NB4 (cell line): ENCODE data around the gene THSD4.

Experiments
- DNase-seq: peaks from one replicate; pipeline ENCODE4 v3.0.0; 2010; ENCODE audit warnings: low read depth
- H3K4me3 ChIP-seq: one replicate; pipeline ENCODE4 v1.5.1; 2011; ENCODE audit warnings: mild to moderate bottlenecking, low read depth, low read length, moderate library complexity
- MYC ChIP-seq: IDR thresholded peaks from 2 replicates; pipeline ENCODE4 v1.6.1; 2011; ENCODE audit warnings: low read depth, low read length
- POLR2A ChIP-seq: IDR thresholded peaks from 2 replicates; pipeline ENCODE4 v1.6.1; 2011; ENCODE audit warnings: mild to moderate bottlenecking; ENCODE audit not compliant: insufficient read length; ENCODE audit errors: extremely low read depth
- TF ChIP-seq, protein P1 (sequence below): IDR thresholded peaks from 2 replicates; pipeline ENCODE4 v1.6.1; 2011; ENCODE audit warnings: low read depth, low read length
- TF ChIP-seq, protein P2 (sequence below): IDR thresholded peaks from one replicate; pipeline ENCODE4 v1.5.1; 2012; ENCODE audit warnings: low read depth, low read length

The THSD4 gene

DNA sequence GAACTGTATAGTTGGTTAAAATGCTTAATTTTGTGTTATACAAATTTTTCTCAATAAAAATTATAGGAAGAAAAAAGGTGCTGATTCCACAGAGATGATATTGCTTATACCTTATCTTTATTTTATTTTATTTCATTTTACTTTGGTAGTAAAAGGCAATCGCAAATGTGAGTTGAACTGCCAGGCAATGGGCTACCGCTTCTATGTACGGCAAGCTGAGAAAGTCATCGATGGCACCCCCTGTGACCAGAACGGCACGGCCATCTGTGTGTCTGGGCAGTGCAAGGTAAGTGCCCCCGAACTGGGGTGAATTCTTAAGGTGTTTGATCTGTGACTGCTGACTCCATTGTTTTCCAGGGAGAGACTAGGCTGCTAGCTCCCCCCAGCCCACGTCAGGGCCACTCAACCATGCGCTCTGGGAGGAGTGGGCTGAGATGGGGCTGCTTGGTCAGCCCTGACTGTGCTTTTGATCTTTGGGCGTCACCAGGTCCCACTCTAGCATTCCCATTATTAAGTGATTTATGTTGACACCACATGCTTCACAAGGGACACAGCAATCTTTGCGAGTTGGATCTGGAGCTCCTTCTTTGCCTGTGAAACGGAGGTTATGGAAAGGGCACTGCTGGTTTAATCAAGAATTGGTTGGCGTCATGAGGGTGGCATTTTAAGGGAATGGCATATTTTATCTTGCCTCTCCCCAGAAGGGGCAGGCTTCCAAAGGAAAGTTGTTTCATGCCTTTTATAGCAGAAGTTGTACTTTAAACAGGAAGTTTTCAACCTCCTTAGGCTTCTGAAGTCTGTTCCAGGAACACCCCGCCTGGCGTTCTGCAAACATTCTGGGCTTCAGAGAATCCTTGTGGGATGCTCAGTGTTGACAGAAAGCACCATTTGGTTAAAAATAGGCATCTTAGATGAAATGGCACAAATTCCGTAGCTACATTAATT, 296.5 kb downstream of the THSD4 start:
- TF ChIP-seq MYC (no peak), POLR2A (no peak)
- TF ChIP-seq, protein P1, sequence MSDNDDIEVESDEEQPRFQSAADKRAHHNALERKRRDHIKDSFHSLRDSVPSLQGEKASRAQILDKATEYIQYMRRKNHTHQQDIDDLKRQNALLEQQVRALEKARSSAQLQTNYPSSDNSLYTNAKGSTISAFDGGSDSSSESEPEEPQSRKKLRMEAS, result no peak
- TF ChIP-seq, protein P2, sequence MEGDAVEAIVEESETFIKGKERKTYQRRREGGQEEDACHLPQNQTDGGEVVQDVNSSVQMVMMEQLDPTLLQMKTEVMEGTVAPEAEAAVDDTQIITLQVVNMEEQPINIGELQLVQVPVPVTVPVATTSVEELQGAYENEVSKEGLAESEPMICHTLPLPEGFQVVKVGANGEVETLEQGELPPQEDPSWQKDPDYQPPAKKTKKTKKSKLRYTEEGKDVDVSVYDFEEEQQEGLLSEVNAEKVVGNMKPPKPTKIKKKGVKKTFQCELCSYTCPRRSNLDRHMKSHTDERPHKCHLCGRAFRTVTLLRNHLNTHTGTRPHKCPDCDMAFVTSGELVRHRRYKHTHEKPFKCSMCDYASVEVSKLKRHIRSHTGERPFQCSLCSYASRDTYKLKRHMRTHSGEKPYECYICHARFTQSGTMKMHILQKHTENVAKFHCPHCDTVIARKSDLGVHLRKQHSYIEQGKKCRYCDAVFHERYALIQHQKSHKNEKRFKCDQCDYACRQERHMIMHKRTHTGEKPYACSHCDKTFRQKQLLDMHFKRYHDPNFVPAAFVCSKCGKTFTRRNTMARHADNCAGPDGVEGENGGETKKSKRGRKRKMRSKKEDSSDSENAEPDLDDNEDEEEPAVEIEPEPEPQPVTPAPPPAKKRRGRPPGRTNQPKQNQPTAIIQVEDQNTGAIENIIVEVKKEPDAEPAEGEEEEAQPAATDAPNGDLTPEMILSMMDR, result no peak
- no peak for DNase-seq

DNA sequence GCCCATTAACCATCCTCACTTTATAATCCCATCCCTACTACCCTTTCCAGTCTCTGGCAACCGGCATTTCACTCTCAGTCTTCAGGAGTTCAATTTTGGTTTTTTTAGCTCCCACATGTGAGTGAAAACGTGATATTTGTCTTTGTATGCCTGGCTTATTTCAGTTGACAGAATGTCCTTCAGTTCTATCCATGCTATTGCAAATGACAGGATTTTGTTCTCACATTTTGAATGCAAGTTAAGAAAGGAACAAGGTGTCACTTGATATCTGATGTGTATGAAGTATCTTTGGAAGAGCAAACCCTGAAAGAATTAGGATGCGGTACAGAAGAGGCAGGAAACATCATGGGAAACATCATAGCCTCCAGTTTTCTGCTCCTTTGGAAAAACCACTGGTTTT, 298.1 kb downstream of the THSD4 start:
- no peak for TF ChIP-seq MYC
- no peak for TF ChIP-seq POLR2A
- TF ChIP-seq, protein P2, result no peak
- TF ChIP-seq, protein P1, result no peak
- H3K4me3 ChIP-seq, result no peak overlapping the region
- no peak for DNase-seq

More for the DNA sequence above, 296.5 kb downstream of the THSD4 start:
- H3K4me3 ChIP-seq, result no peak overlapping the region

GRCh38 chr15:71414853-71415252, 299.6 kb downstream of the THSD4 start:
- TF ChIP-seq, protein P2, result no peak
- TF ChIP-seq POLR2A, result no peak
- TF ChIP-seq, protein P1, result no peak
- no peak for TF ChIP-seq MYC
- no peak overlapping the region for H3K4me3 ChIP-seq
- DNase-seq, result no peak

DNA sequence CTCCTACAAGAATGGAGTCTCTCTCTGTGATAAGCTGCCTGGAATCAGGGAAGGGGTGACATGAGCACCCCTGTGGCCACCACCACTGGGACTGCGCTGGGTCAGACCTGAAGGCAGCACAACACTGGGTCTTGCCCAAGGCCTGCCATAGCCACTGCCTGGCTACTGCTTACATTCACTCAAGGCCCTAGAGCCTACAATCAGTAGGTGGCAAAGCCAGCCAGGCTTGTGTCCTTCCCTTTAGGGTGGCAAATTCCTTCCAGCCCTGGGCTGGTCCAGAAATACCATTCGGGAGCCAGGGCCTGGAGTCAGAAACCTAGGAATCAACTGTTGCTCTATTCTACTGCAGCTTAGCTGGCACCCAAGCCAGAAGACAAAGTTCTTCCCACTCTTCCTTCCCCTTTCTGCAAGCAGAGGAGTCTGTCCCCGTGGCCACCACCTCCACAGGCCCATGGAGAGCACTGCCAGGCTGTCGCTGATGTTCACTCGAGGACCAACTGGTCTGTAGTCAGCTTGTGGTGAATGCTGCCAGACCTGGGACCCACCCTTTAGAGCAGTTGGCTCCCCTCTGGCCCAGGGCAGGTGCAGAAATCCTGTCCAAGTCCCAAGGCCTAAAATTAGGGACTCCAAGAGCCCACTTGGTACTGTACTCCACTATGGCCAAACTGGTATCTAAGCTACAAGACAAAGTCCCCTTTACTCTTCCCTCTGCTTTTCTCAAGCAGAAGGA, 307.4 kb downstream of the THSD4 start:
- H3K4me3 ChIP-seq, result no peak overlapping the region
- no peak for DNase-seq
- TF ChIP-seq, protein P2, result no peak
- TF ChIP-seq POLR2A (no peak), MYC (no peak)
- TF ChIP-seq, protein P1, result no peak

GRCh38 chr15:71424765-71425164, 309.5 kb downstream of the THSD4 start:
- H3K4me3 ChIP-seq, result no peak overlapping the region
- TF ChIP-seq, protein P1, result no peak
- TF ChIP-seq, protein P2, result no peak
- TF ChIP-seq MYC (no peak), POLR2A (no peak)
- DNase-seq, result no peak
